PC-9 (cell line): ENCODE data around the gene TMUB2. TPM values are rescaled to one million over a fixed set of nuclear protein-coding genes. Genes with fewer than 3 reads are reported as not detected.
"Not testable (repeated sequence)": the region's sequence is repeated elsewhere in the genome, so short reads cannot be mapped to it uniquely, and the experiment has no call there.

ENCODE experiments used
- BruUV-seq: library from RNA; stranded (reverse); fragments of 400-500 nt; replicated peaks from 2 replicates; lab custom pipeline; 2021; lab: Mats Ljungman, UMichigan
- CTCF ChIA-PET: fragments of 300-600 bp; sonication (Branson Sonifier 250); formaldehyde crosslinking; loops from one replicate; lab custom pipeline; 2022; ENCODE audit warnings: antibody characterized with exemption; lab: Charles Lee
- POLR2A ChIA-PET: fragments of 300-600 bp; sonication (Branson Sonifier 250); formaldehyde crosslinking; loops from one replicate; lab custom pipeline; 2022; ENCODE audit warnings: antibody characterized with exemption; ENCODE audit not compliant: unreplicated experiment; lab: Charles Lee
- DNase-seq, 2 experiments: peaks; one replicate each; pipeline versions ENCODE4 v3.0.0 to v3.0.0-alpha.2; 2015 to 2022; ENCODE audit warnings: mixed read lengths in 1 of 2
- H2AFZ ChIP-seq: fragments of 200-600 bp; sonication (generic); 2 replicates; pipeline ENCODE4 v1.8.1; 2017; ENCODE audit warnings: antibody characterized with exemption
- H3F3A ChIP-seq: fragments of 200-600 bp; sonication (generic); 2 replicates; pipeline ENCODE4 v1.8.1; 2017; ENCODE audit warnings: antibody characterized with exemption, mild to moderate bottlenecking, low read depth; ENCODE audit not compliant: insufficient read depth
- H3K27ac ChIP-seq: fragments of 200-600 bp; sonication (generic); 2 replicates; pipeline ENCODE4 v1.6.1; 2016; ENCODE audit warnings: mixed run types
- H3K27me3 ChIP-seq: fragments of 200-600 bp; sonication (generic); 2 replicates; pipeline ENCODE4 v1.6.1; 2016; ENCODE audit warnings: low read depth, mixed run types; ENCODE audit not compliant: insufficient read depth
- H3K36me3 ChIP-seq: fragments of 200-600 bp; sonication (generic); 2 replicates; pipeline ENCODE4 v1.6.1; 2016; ENCODE audit warnings: low read depth, mixed run types
- H3K4me1 ChIP-seq: fragments of 200-600 bp; sonication (generic); replicated peaks from 2 replicates; pipeline ENCODE4 v1.6.1; 2016; ENCODE audit warnings: mixed run types; ENCODE audit not compliant: insufficient read depth
- H3K4me2 ChIP-seq: fragments of 200-600 bp; sonication (generic); 2 replicates; pipeline ENCODE4 v1.6.1; 2017; ENCODE audit warnings: mixed run types
- H3K4me3 ChIP-seq: fragments of 200-600 bp; sonication (generic); 2 replicates; pipeline ENCODE4 v1.6.1; 2016; ENCODE audit warnings: mixed run types
- H3K79me2 ChIP-seq: fragments of 200-600 bp; sonication (generic); 2 replicates; pipeline ENCODE4 v1.6.1; 2017; ENCODE audit warnings: low read depth, mixed run types
- H3K9me2 ChIP-seq: fragments of 200-600 bp; sonication (generic); 2 replicates; pipeline ENCODE4 v1.8.1; 2017; ENCODE audit warnings: mild to moderate bottlenecking; ENCODE audit not compliant: insufficient read depth
- H3K9me3 ChIP-seq: fragments of 200-600 bp; sonication (generic); 2 replicates; pipeline ENCODE4 v1.8.1; 2016; ENCODE audit warnings: low read depth; ENCODE audit not compliant: insufficient read depth
- H4K20me1 ChIP-seq: fragments of 200-600 bp; sonication (generic); 2 replicates; pipeline ENCODE4 v1.8.1; 2017; ENCODE audit not compliant: insufficient read depth
- CTCF ChIP-seq: fragments of 200-600 bp; sonication (generic); conservative IDR thresholded peaks from 2 replicates; pipeline ENCODE4 v1.6.1; 2017; ENCODE audit warnings: mixed run types, antibody characterized with exemption, mild to moderate bottlenecking, moderate library complexity
- EZH2 ChIP-seq: fragments of 200-600 bp; sonication (generic); IDR thresholded peaks from 2 replicates; pipeline ENCODE4 v1.8.0; 2017; ENCODE audit warnings: antibody characterized with exemption, low read depth
- intact Hi-C: fragments of 100-400 bp; cut with micrococcal nuclease; formaldehyde crosslinking; loops from one replicate; pipeline ENCODE4 v1.10.0; 2022; ENCODE audit not compliant: unreplicated experiment
- total RNA-seq: library from RNA; stranded (reverse); gene quantifications from 2 replicates; pipeline ENCODE4 v1.2.3, GENCODE V29; 2021

TMUB2 gene
- total RNA-seq, 1 experiment from 2014 or later = 45.5 TPM

- no peaks in the 10 kb centered on the region; the same call in 1 of the 2 replicates for H3K36me3 ChIP-seq
- H3K9me3 ChIP-seq = no peaks in the 10 kb centered on the region
- H3K4me2 ChIP-seq = no peak overlapping the region
- TF ChIP-seq CTCF (no peak), EZH2 (no peak)
- BruUV-seq = no TSS peak
- no peak overlapping the region for H2AFZ ChIP-seq
- no peaks in the 10 kb centered on the region for H3K27me3 ChIP-seq
- no peaks in the 10 kb centered on the region; the same call in 1 of the 2 replicates for H4K20me1 ChIP-seq
- ChIA-PET CTCF (no interaction called here), POLR2A (no interaction called here)
- H3K27ac ChIP-seq = no peak overlapping the region
- no peak overlapping the region for H3K4me3 ChIP-seq
- no peak for DNase-seq
- H3K79me2 ChIP-seq = peaks cover 28% of the 10 kb centered on the region
- H3K9me2 ChIP-seq = no peaks in the 10 kb centered on the region
- intact Hi-C loops = no loop called here
- peaks cover 13% of the 10 kb centered on the region for H3K4me1 ChIP-seq
- H3F3A ChIP-seq = peaks cover 4% of the 10 kb centered on the region; the same call in 1 of the 2 replicates
These were observed 41.6 kb upstream of the TMUB2 start for GRCh38 chr17:44144966-44145739.

- Histone ChIP-seq H3F3A (peaks cover 4% of the 10 kb centered on the region; the same call in 1 of the 2 replicates), H3K9me3 (no peaks in the 10 kb centered on the region), H2AFZ (no peak overlapping the region), H4K20me1 (no peaks in the 10 kb centered on the region; the same call in 1 of the 2 replicates), H3K36me3 (no peaks in the 10 kb centered on the region; the same call in 1 of the 2 replicates), H3K79me2 (peaks cover 33% of the 10 kb centered on the region), H3K27ac (no peak overlapping the region), H3K4me1 (peaks cover 13% of the 10 kb centered on the region), H3K4me2 (no peak overlapping the region), H3K27me3 (no peaks in the 10 kb centered on the region), H3K4me3 (no peak overlapping the region), H3K9me2 (no peaks in the 10 kb centered on the region)
- POLR2A ChIA-PET = interaction anchor here (0.5 to 0.7 kb wide), 4 partner anchors 24 to 100 kb away, joined by 3 to 11 read pairs (median 6); partner anchors contain the start of gene G6PC3
- no TSS peak for BruUV-seq
- TF ChIP-seq CTCF = no peak
- no peak for TF ChIP-seq EZH2
- intact Hi-C loops = no loop called here
- DNase-seq = no peak
- CTCF ChIA-PET = interaction anchor here (0.6 kb wide), 1 partner anchor 60 kb away, joined by 3 read pairs; no protein-coding TSS in a partner anchor
These were observed 40.1 kb upstream of the TMUB2 start for GRCh38 chr17:44146375-44147346.

- CTCF ChIA-PET = no interaction called here
These were observed 39.0 kb upstream of the TMUB2 start for GRCh38 chr17:44147812-44148211.

GRCh38 chr17:44149066-44149465 lies 37.7 kb upstream of the TMUB2 start:
- DNase-seq, H3K36me3 ChIP-seq, intact Hi-C loops, H3K9me3 ChIP-seq, H3K9me2 ChIP-seq, H2AFZ ChIP-seq, H4K20me1 ChIP-seq, H3K27ac ChIP-seq, H3K4me3 ChIP-seq, CTCF ChIA-PET, H3K4me2 ChIP-seq, H3K4me1 ChIP-seq, BruUV-seq, H3F3A ChIP-seq, H3K27me3 ChIP-seq: not testable (repeated sequence)
- POLR2A ChIA-PET = interaction anchor here (0.7 kb wide), 1 partner anchor 1823 kb away, joined by 5 read pairs; no protein-coding TSS in a partner anchor
- peaks cover 14% of the 10 kb centered on the region for H3K79me2 ChIP-seq

More at GRCh38 chr17:44147812-44148211, 39.0 kb upstream of the TMUB2 start:
- Histone ChIP-seq H3K27ac (no peak overlapping the region), H3K36me3 (no peaks in the 10 kb centered on the region; the same call in 1 of the 2 replicates), H3K79me2 (peaks cover 23% of the 10 kb centered on the region), H2AFZ (no peak overlapping the region), H3K9me3 (no peaks in the 10 kb centered on the region), H3F3A (peaks cover 4% of the 10 kb centered on the region; the same call in 1 of the 2 replicates), H3K4me3 (no peak overlapping the region), H3K4me2 (no peak overlapping the region), H3K4me1 (peaks cover 10% of the 10 kb centered on the region), H3K27me3 (no peaks in the 10 kb centered on the region), H4K20me1 (no peaks in the 10 kb centered on the region; the same call in 1 of the 2 replicates), H3K9me2 (no peaks in the 10 kb centered on the region)
- intact Hi-C loops = no loop called here
- TF ChIP-seq CTCF (no peak), EZH2 (no peak)
- no peak for DNase-seq
- POLR2A ChIA-PET = no interaction called here
- BruUV-seq = no TSS peak
